Upper lobe of right lung (tissue), 1 donor: ENCODE measurements around the gene CCDC7. TPM values are rescaled to one million over a fixed set of nuclear protein-coding genes. Genes with fewer than 3 reads are reported as not detected.
"Not testable (repeated sequence)": the region's sequence is repeated elsewhere in the genome, so short reads cannot be mapped to it uniquely, and the experiment has no call there.

Experiments used
- ATAC-seq: fragments of 200-7000 bp; cut with Tn5 transposase; one replicate; pipeline ENCODE4 v1.9.1; 2020; ENCODE audit warnings: mild to moderate bottlenecking, moderate library complexity
- DNase-seq: peaks from one replicate; pipeline ENCODE4 v3.0.0-alpha.2; 2020
- H3K27ac ChIP-seq: fragments of 200-600 bp; one replicate; pipeline ENCODE4 v1.8.0; 2022
- H3K27me3 ChIP-seq: fragments of 200-600 bp; one replicate; pipeline ENCODE4 v1.8.0; 2022; ENCODE audit warnings: mild to moderate bottlenecking
- H3K36me3 ChIP-seq: fragments of 200-600 bp; one replicate; pipeline ENCODE4 v1.8.0; 2022
- H3K4me1 ChIP-seq: fragments of 200-600 bp; one replicate; pipeline ENCODE4 v1.8.0; 2022
- H3K4me3 ChIP-seq: fragments of 200-600 bp; one replicate; pipeline ENCODE4 v1.8.0; 2022; ENCODE audit warnings: mild to moderate bottlenecking
- H3K9me3 ChIP-seq: fragments of 200-600 bp; one replicate; pipeline ENCODE4 v1.8.0; 2022
- CTCF ChIP-seq: fragments of 200-600 bp; IDR thresholded peaks from one replicate; pipeline ENCODE4 v1.8.0; 2022; ENCODE audit warnings: antibody characterized with exemption
- intact Hi-C: fragments of 100-400 bp; cut with DNase I; formaldehyde crosslinking; loops from one replicate; pipeline ENCODE4 v1.11.0; 2022
- total RNA-seq: library from RNA; stranded (reverse); fragmentation: NEBNext Ultra II Directional; extraction: Animal tissue kit (Norgen Biotek cat#: 25700); gene quantifications from one replicate; pipeline ENCODE4 v1.2.1, GENCODE V29; 2021
- donor health status: DM: no; HTN: yes; CAD: no; lungs with severe emphysema.

Gene CCDC7
- total RNA-seq, 1 donor from 2014 or later, result 23.6 TPM

- no peak overlapping the region for H3K27ac ChIP-seq
- no peaks in the 10 kb centered on the region for H3K9me3 ChIP-seq
- peaks cover under 1% of the 10 kb centered on the region for H3K36me3 ChIP-seq
- peaks cover 4% of the 10 kb centered on the region for H3K4me1 ChIP-seq
- ATAC-seq (no peak), DNase-seq (no peak)
- no peak for TF ChIP-seq CTCF
- H3K4me3 ChIP-seq, result no peak overlapping the region
- H3K27me3 ChIP-seq, result no peaks in the 10 kb centered on the region
- intact Hi-C loops, result no loop called here
Measured at GRCh38 chr10:32891261-32891660, 445.3 kb downstream of the CCDC7 start.

GRCh38 chr10:32893434-32893833 lies 447.5 kb downstream of the CCDC7 start:
- Histone ChIP-seq H3K4me1 (peaks cover 4% of the 10 kb centered on the region), H3K36me3 (peaks cover 18% of the 10 kb centered on the region), H3K27me3 (no peaks in the 10 kb centered on the region), H3K4me3 (no peak overlapping the region), H3K27ac (no peak overlapping the region), H3K9me3 (no peaks in the 10 kb centered on the region)
- intact Hi-C loops, result no loop called here
- peak; percentile 29 for ATAC-seq
- no peak for DNase-seq
- TF ChIP-seq CTCF, result no peak

GRCh38 chr10:32893916-32894664 lies 448.1 kb downstream of the CCDC7 start:
- Histone ChIP-seq H3K27ac (no peak overlapping the region), H3K36me3 (peaks cover 24% of the 10 kb centered on the region), H3K4me1 (peaks cover 4% of the 10 kb centered on the region), H3K27me3 (no peaks in the 10 kb centered on the region), H3K9me3 (no peaks in the 10 kb centered on the region), H3K4me3 (no peak overlapping the region)
- ATAC-seq (no peak), DNase-seq (no peak)
- intact Hi-C loops, result no loop called here
- no peak for TF ChIP-seq CTCF

- DNase-seq, intact Hi-C loops, H3K4me1 ChIP-seq, H3K9me3 ChIP-seq, ATAC-seq, H3K27me3 ChIP-seq, H3K27ac ChIP-seq, H3K4me3 ChIP-seq: not testable (repeated sequence)
- H3K36me3 ChIP-seq, result peaks cover 35% of the 10 kb centered on the region
Measured at GRCh38 chr10:32895200-32895968, 449.4 kb downstream of the CCDC7 start.

- no peak for TF ChIP-seq CTCF
- DNase-seq (no peak), ATAC-seq (no peak)
- no peaks in the 10 kb centered on the region for H3K27me3 ChIP-seq
- peaks cover 67% of the 10 kb centered on the region for H3K36me3 ChIP-seq
- H3K27ac ChIP-seq, result no peak overlapping the region
- intact Hi-C loops, result no loop called here
- no peaks in the 10 kb centered on the region for H3K9me3 ChIP-seq
- H3K4me1 ChIP-seq, result no peaks in the 10 kb centered on the region
- H3K4me3 ChIP-seq, result no peak overlapping the region
Measured at GRCh38 chr10:32901815-32902214, 455.9 kb downstream of the CCDC7 start.

GRCh38 chr10:32905466-32905865 lies 459.5 kb downstream of the CCDC7 start:
- Histone ChIP-seq H3K4me1 (no peaks in the 10 kb centered on the region), H3K36me3 (peaks cover 69% of the 10 kb centered on the region), H3K4me3 (no peak overlapping the region), H3K27me3 (no peaks in the 10 kb centered on the region), H3K9me3 (no peaks in the 10 kb centered on the region), H3K27ac (no peak overlapping the region)
- no peak for ATAC-seq
- intact Hi-C loops, result no loop called here
- no peak for TF ChIP-seq CTCF
- no peak for DNase-seq
